ENCODE data around the gene ALDH16A1.

DNA sequence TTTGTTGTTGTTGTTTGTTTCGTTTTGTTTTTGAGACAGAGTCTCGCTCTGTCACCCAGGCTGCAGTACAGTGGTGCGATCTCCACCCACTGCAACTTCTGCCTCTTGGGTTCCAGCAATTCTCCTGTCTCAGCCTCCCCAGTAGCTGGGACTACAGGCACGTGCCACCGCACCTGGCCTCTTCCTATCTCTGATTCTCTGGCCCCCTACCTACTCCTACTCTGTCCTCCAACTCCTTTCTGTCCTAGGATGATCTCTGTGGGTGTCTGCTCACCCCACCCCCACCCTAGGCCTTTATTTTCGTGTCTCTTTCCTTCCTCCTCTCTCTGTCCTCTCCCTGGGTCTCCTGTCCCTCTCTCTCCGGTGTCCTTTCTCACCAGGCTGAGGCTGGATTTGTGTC, 2.6 kb upstream of the ALDH16A1 start:
- TF ChIP-seq, protein P1, sequence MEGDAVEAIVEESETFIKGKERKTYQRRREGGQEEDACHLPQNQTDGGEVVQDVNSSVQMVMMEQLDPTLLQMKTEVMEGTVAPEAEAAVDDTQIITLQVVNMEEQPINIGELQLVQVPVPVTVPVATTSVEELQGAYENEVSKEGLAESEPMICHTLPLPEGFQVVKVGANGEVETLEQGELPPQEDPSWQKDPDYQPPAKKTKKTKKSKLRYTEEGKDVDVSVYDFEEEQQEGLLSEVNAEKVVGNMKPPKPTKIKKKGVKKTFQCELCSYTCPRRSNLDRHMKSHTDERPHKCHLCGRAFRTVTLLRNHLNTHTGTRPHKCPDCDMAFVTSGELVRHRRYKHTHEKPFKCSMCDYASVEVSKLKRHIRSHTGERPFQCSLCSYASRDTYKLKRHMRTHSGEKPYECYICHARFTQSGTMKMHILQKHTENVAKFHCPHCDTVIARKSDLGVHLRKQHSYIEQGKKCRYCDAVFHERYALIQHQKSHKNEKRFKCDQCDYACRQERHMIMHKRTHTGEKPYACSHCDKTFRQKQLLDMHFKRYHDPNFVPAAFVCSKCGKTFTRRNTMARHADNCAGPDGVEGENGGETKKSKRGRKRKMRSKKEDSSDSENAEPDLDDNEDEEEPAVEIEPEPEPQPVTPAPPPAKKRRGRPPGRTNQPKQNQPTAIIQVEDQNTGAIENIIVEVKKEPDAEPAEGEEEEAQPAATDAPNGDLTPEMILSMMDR (conservative IDR thresholded peaks at IDR 0.05; ENCODE audit: low read length) = no peak
- no peak for TF ChIP-seq EZH2phosphoT487 (IDR thresholded peaks at IDR 0.05; ENCODE audit: borderline replicate concordance)

All from Loucy (cell line).